Measurements from ENCODE around the gene PITPNC1. TPM values are rescaled to one million over a fixed set of nuclear protein-coding genes. Genes with fewer than 3 reads are reported as not detected.

Gene PITPNC1
- total RNA-seq, 1 donor from 2014 or later: 39.7 TPM

DNA sequence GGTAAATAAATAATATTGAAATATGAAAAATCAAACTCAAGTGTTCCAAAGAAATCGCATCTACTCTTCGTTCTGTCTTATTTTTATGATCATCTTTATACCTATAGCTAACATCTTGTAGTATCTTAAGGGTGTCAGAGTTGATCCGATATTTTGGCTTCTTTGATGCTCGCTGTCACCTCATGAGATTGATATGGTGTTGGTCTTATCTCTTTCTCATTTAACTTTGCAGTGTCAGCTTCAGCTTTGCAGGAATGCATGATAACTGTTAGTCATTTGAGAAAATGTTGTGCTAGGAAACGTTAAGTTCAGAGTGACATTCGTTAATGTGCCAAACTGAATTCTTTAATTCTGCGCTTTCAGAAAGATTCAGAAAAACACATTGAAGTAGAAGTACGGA lies 360.1 kb downstream of the PITPNC1 start:
- DNase-seq (ENCODE audit: low spot score): no peak
- no peak overlapping the region for H3K4me3 Mint-ChIP-seq (ENCODE audit: unreplicated experiment)

DNA sequence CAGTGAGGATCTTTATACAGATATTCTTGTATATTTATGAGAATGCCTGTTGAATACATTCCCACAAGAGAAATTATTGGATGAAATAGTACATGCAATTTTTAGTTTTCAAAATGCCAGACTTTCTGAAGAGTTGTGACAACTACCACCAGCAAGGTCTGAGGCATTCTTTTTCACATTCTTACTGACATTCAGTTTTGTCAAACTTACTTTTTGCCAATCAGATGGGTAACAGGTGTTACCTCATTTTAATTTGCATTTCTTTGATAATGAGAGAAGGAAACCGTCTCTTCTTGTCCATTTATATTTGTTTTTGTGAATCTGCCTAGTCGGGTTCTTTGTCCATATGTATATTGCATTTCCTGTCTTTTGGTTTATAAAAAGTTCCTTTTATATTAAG lies 364.9 kb downstream of the PITPNC1 start:
- Mint-ChIP-seq H3K4me3 (ENCODE audit: unreplicated experiment) (no peak overlapping the region), H3K27me3 (ENCODE audit: unreplicated experiment) (peaks cover 2% of the 10 kb centered on the region), H3K36me3 (ENCODE audit: low read depth, unreplicated experiment) (peaks cover 16% of the 10 kb centered on the region), H3K27ac (ENCODE audit: unreplicated experiment) (no peak overlapping the region), H3K4me1 (ENCODE audit: unreplicated experiment) (no peaks in the 10 kb centered on the region), H3K9me3 (ENCODE audit: unreplicated experiment) (no peaks in the 10 kb centered on the region)
- TF ChIP-seq, protein P1, sequence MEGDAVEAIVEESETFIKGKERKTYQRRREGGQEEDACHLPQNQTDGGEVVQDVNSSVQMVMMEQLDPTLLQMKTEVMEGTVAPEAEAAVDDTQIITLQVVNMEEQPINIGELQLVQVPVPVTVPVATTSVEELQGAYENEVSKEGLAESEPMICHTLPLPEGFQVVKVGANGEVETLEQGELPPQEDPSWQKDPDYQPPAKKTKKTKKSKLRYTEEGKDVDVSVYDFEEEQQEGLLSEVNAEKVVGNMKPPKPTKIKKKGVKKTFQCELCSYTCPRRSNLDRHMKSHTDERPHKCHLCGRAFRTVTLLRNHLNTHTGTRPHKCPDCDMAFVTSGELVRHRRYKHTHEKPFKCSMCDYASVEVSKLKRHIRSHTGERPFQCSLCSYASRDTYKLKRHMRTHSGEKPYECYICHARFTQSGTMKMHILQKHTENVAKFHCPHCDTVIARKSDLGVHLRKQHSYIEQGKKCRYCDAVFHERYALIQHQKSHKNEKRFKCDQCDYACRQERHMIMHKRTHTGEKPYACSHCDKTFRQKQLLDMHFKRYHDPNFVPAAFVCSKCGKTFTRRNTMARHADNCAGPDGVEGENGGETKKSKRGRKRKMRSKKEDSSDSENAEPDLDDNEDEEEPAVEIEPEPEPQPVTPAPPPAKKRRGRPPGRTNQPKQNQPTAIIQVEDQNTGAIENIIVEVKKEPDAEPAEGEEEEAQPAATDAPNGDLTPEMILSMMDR (IDR thresholded peaks at IDR 0.05; ENCODE audit: unreplicated experiment): no peak
- DNase-seq (ENCODE audit: low spot score): no peak

More for the DNA sequence above, 360.1 kb downstream of the PITPNC1 start:
- H3K4me1 Mint-ChIP-seq (ENCODE audit: unreplicated experiment): peaks cover 5% of the 10 kb centered on the region
- H3K27ac Mint-ChIP-seq (ENCODE audit: unreplicated experiment): no peak overlapping the region
- H3K27me3 Mint-ChIP-seq (ENCODE audit: unreplicated experiment): peaks cover 2% of the 10 kb centered on the region
- TF ChIP-seq, protein P1 (IDR thresholded peaks at IDR 0.05; ENCODE audit: unreplicated experiment): no peak
- no peaks in the 10 kb centered on the region for H3K9me3 Mint-ChIP-seq (ENCODE audit: unreplicated experiment)
- H3K36me3 Mint-ChIP-seq (ENCODE audit: low read depth, unreplicated experiment): peaks cover 15% of the 10 kb centered on the region

Small RNA genes lying within 50 kb of the gene (microRNA-seq; reads per million reads assigned to microRNA genes)
- gene MIR548AA2 (ENCODE audit: unreplicated experiment): not detected
- not detected for gene MIR548D2 (ENCODE audit: unreplicated experiment)

Other genes with a start within 250 kb of the PITPNC1 start
- gene HELZ, start 132.1 kb upstream of the PITPNC1 start, total RNA-seq (ENCODE audit: unreplicated experiment): 57.0 TPM
- gene PSMD12, start 10.7 kb upstream of the PITPNC1 start, total RNA-seq (ENCODE audit: unreplicated experiment): 46.2 TPM